Ishikawa (cell line): Measurements from ENCODE around the gene PRDM1.
A peak's percentile ranks its signal among the peaks of the same experiment; 100 is the strongest.

ENCODE experiments used
- CEBPB ChIP-seq: IDR thresholded peaks from 2 replicates; pipeline ENCODE4 v1.6.1; 2012
- CREB1 ChIP-seq: IDR thresholded peaks from 2 replicates; pipeline ENCODE4 v1.6.1; 2012; ENCODE audit warnings: low read depth
- EGR1 ChIP-seq: IDR thresholded peaks from 2 replicates; pipeline ENCODE4 v1.6.1; 2012
- EP300 ChIP-seq: IDR thresholded peaks from 2 replicates; pipeline ENCODE4 v1.6.1; 2012; ENCODE audit warnings: borderline replicate concordance
- FOXM1 ChIP-seq: IDR thresholded peaks from 2 replicates; pipeline ENCODE4 v1.6.1; 2012; ENCODE audit warnings: low read depth, borderline replicate concordance
- MAX ChIP-seq: IDR thresholded peaks from 2 replicates; pipeline ENCODE4 v1.6.1; 2012
- NFIC ChIP-seq: IDR thresholded peaks from 2 replicates; pipeline ENCODE4 v1.6.1; 2012
- RAD21 ChIP-seq: IDR thresholded peaks from 2 replicates; pipeline ENCODE4 v1.6.1; 2012; ENCODE audit warnings: low read depth
- TAF1 ChIP-seq: IDR thresholded peaks from 2 replicates; pipeline ENCODE4 v1.6.1; 2012; ENCODE audit warnings: low read depth, mild to moderate bottlenecking
- TCF12 ChIP-seq: IDR thresholded peaks from 2 replicates; pipeline ENCODE4 v1.6.1; 2012; ENCODE audit warnings: low read depth
- TEAD4 ChIP-seq: IDR thresholded peaks from 2 replicates; pipeline ENCODE4 v1.6.1; 2012
- USF1 ChIP-seq: IDR thresholded peaks from 2 replicates; pipeline ENCODE4 v1.6.1; 2012
- YY1 ChIP-seq: IDR thresholded peaks from 2 replicates; pipeline ENCODE4 v1.6.1; 2012; ENCODE audit warnings: low read depth
- ZBTB7A ChIP-seq: IDR thresholded peaks from 2 replicates; pipeline ENCODE4 v1.6.1; 2012; ENCODE audit warnings: low read depth
- TF ChIP-seq, protein P1 (sequence below): IDR thresholded peaks from 2 replicates; pipeline ENCODE4 v1.6.1; 2012; ENCODE audit warnings: low read depth, mild to moderate bottlenecking

Gene PRDM1

DNA sequence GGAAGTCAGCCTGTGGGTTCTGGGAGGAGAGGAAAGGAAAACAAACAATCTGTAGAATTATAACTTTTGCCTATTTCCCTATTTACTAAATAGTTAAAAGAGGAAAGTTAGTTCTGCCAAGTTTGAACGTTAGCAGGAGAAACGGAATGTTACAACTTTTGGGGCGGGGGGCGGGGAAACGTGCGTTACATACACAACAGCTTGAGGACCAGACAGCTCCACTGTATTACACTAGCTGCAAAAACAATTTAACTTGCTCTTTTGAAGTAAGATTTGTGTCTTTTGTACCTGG lies 498 bp upstream of the PRDM1 start:
- TF ChIP-seq TEAD4: no peak
- TF ChIP-seq CEBPB: no peak
- TF ChIP-seq USF1: no peak
- no peak for TF ChIP-seq TCF12
- TF ChIP-seq ZBTB7A: no peak
- TF ChIP-seq EGR1: no peak
- no peak for TF ChIP-seq MAX
- TF ChIP-seq, protein P1, sequence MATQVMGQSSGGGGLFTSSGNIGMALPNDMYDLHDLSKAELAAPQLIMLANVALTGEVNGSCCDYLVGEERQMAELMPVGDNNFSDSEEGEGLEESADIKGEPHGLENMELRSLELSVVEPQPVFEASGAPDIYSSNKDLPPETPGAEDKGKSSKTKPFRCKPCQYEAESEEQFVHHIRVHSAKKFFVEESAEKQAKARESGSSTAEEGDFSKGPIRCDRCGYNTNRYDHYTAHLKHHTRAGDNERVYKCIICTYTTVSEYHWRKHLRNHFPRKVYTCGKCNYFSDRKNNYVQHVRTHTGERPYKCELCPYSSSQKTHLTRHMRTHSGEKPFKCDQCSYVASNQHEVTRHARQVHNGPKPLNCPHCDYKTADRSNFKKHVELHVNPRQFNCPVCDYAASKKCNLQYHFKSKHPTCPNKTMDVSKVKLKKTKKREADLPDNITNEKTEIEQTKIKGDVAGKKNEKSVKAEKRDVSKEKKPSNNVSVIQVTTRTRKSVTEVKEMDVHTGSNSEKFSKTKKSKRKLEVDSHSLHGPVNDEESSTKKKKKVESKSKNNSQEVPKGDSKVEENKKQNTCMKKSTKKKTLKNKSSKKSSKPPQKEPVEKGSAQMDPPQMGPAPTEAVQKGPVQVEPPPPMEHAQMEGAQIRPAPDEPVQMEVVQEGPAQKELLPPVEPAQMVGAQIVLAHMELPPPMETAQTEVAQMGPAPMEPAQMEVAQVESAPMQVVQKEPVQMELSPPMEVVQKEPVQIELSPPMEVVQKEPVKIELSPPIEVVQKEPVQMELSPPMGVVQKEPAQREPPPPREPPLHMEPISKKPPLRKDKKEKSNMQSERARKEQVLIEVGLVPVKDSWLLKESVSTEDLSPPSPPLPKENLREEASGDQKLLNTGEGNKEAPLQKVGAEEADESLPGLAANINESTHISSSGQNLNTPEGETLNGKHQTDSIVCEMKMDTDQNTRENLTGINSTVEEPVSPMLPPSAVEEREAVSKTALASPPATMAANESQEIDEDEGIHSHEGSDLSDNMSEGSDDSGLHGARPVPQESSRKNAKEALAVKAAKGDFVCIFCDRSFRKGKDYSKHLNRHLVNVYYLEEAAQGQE: no peak

- TF ChIP-seq, protein P1: no peak
- no peak for TF ChIP-seq FOXM1
- TF ChIP-seq EGR1: no peak
- no peak for TF ChIP-seq YY1
- no peak for TF ChIP-seq CEBPB
- no peak for TF ChIP-seq EP300
- TF ChIP-seq TAF1: no peak
- TF ChIP-seq TEAD4: no peak
- no peak for TF ChIP-seq NFIC
- no peak for TF ChIP-seq MAX
- TF ChIP-seq USF1: no peak
- no peak for TF ChIP-seq CREB1
Observed at GRCh38 chr6:106086814-106087175, 659 bp downstream of the PRDM1 start.

GRCh38 chr6:106087548-106088325 lies 1.6 kb downstream of the PRDM1 start:
- TF ChIP-seq FOXM1 (no peak), NFIC (no peak), CEBPB (no peak), RAD21 (no peak)

GRCh38 chr6:106090001-106090400 lies 3.9 kb downstream of the PRDM1 start:
- TF ChIP-seq RAD21: peak; percentile 5; the same call in 1 of the 2 replicates
- TF ChIP-seq TCF12: no peak

DNA sequence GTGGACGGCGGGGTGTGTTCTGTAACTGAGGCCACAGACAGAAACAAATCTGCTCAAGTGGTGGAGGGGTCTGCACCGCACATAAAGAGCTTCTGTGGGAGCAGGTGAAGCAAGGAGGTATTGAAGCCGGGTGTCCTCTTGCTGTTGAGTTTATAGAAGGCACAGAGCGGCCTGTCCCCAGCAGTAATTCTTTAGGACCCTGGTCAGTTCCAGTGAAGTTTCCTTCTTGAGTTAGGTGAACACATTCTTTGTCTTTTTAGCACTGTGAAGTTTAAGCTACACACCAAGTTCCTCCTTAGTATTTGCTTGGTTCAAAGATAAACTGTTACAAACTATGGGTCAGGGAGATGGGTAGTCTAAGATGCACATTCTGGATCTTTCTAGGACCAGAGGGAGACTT lies 6.1 kb downstream of the PRDM1 start:
- no peak for TF ChIP-seq EGR1
- TF ChIP-seq, protein P1: peak; percentile 66; the same call in 1 of the 2 replicates
- no peak for TF ChIP-seq USF1
